K562 (cell line): ENCODE data around the gene CT45A2. TPM values are rescaled to one million over a fixed set of nuclear protein-coding genes. Genes with fewer than 3 reads are reported as not detected.

Experiments used
- polyA plus RNA-seq, 8 experiments: library from polyadenylated mRNA; depleted of rRNA in 4 of 8; stranded (reverse) in 5 of 8; unstranded in 3 of 8; fragments of >200 nt; fragmentation: Nextera tagmentation in 2 of 8; fragmentation: Illumina TruSeq in 1 of 8; extraction: Ambion mirVana in 2 of 8; extraction: Trizol in 1 of 8; gene quantifications; 2 replicates each; pipeline versions ENCODE4 v1.2.1 to v1.2.3, GENCODE V29; 2011 to 2014; ENCODE audit warnings: inconsistent platforms in 1 of 8, missing spikeins in 1 of 8
- total RNA-seq, 7 experiments: library from RNA; depleted of rRNA in 6 of 7; stranded (reverse); fragments of >200 nt in 6 of 7; fragmentation: Illumina TruSeq in 2 of 7; extraction: Trizol in 2 of 7; gene quantifications; 2 replicates each; pipeline versions ENCODE4 v1.2.1 to v1.2.3, GENCODE V29; 2011 to 2021; ENCODE audit warnings: low replicate concordance in 1 of 7

Gene CT45A2
- total and polyA plus RNA-seq, 9 of the 15 experiments (the other 6 are each of a cell fraction or from before 2014, with no cell fraction given), result 7.6 to 34.3 (median 12.5) TPM

Other genes with a start within 250 kb of the CT45A2 start
Only the 7 nearest of the 11 such genes appear.
- 0.69 and 3.2 TPM in 2 replicates for gene CT45A3, start 51.8 kb downstream of the CT45A2 start, total RNA-seq (2014; rRNA removed)
- 1.9 and 2.1 TPM in 2 replicates for gene CT45A3, start 51.8 kb downstream of the CT45A2 start, total RNA-seq (2014; rRNA removed; fragmentation: Illumina TruSeq; extraction: Trizol)
- gene CT45A3, start 51.8 kb downstream of the CT45A2 start, total RNA-seq (2015; rRNA removed; fragmentation: Illumina TruSeq; extraction: Trizol), result 1.4 and 2.3 TPM in 2 replicates
- 1.2 TPM in 1 of 2 replicates, not detected in the other for gene CT45A3, start 51.8 kb downstream of the CT45A2 start, total RNA-seq (2021)
- 0.15 TPM in 1 of 2 replicates, not detected in the other for gene CT45A3, start 51.8 kb downstream of the CT45A2 start, polyA plus RNA-seq (2011; rRNA removed)
- 0.24 TPM in 1 of 2 replicates, not detected in the other for gene CT45A3, start 51.8 kb downstream of the CT45A2 start, polyA plus RNA-seq (2014; fragmentation: Illumina TruSeq; extraction: Trizol)
- gene CT45A3, start 51.8 kb downstream of the CT45A2 start, polyA plus RNA-seq (2014; fragmentation: Nextera tagmentation; extraction: Ambion mirVana), result under 1 TPM; 0.13 to 0.14 TPM
- 0.46 TPM in 1 of 2 replicates, not detected in the other for gene CT45A3, start 51.8 kb downstream of the CT45A2 start, polyA plus RNA-seq (2014; rRNA removed)
- 8.4 and 13.0 TPM in 2 replicates for gene CT45A5, start 34.5 kb downstream of the CT45A2 start, total RNA-seq (2014; rRNA removed)
- 6.7 and 8.5 TPM in 2 replicates for gene CT45A5, start 34.5 kb downstream of the CT45A2 start, total RNA-seq (2014; rRNA removed; fragmentation: Illumina TruSeq; extraction: Trizol)
- gene CT45A5, start 34.5 kb downstream of the CT45A2 start, total RNA-seq (2015; rRNA removed; fragmentation: Illumina TruSeq; extraction: Trizol), result 4.1 and 5.2 TPM in 2 replicates
- 8.8 and 9.4 TPM in 2 replicates for gene CT45A5, start 34.5 kb downstream of the CT45A2 start, total RNA-seq (2021)
- gene CT45A5, start 34.5 kb downstream of the CT45A2 start, polyA plus RNA-seq (2011; rRNA removed), result 5.4 and 6.7 TPM in 2 replicates
- 3.8 and 4.8 TPM in 2 replicates for gene CT45A5, start 34.5 kb downstream of the CT45A2 start, polyA plus RNA-seq (2014; fragmentation: Illumina TruSeq; extraction: Trizol)
- gene CT45A5, start 34.5 kb downstream of the CT45A2 start, polyA plus RNA-seq (2014; fragmentation: Nextera tagmentation; extraction: Ambion mirVana), result 1 to 10 TPM; 3.9 to 4.6 TPM
- 4.5 and 5.6 TPM in 2 replicates for gene CT45A5, start 34.5 kb downstream of the CT45A2 start, polyA plus RNA-seq (2014; rRNA removed)
- gene CT45A6, start 17.2 kb downstream of the CT45A2 start, total RNA-seq (2014; rRNA removed), result not detected in 2 replicates
- gene CT45A6, start 17.2 kb downstream of the CT45A2 start, total RNA-seq (2014; rRNA removed; fragmentation: Illumina TruSeq; extraction: Trizol), result not detected in 2 replicates
- not detected in 2 replicates for gene CT45A6, start 17.2 kb downstream of the CT45A2 start, total RNA-seq (2015; rRNA removed; fragmentation: Illumina TruSeq; extraction: Trizol)
- not detected in 2 replicates for gene CT45A6, start 17.2 kb downstream of the CT45A2 start, total RNA-seq (2021)
- not detected in 2 replicates for gene CT45A6, start 17.2 kb downstream of the CT45A2 start, polyA plus RNA-seq (2011; rRNA removed)
- not detected in 2 replicates for gene CT45A6, start 17.2 kb downstream of the CT45A2 start, polyA plus RNA-seq (2014; fragmentation: Illumina TruSeq; extraction: Trizol)
- not detected for gene CT45A6, start 17.2 kb downstream of the CT45A2 start, polyA plus RNA-seq (2014; fragmentation: Nextera tagmentation; extraction: Ambion mirVana)
- gene CT45A6, start 17.2 kb downstream of the CT45A2 start, polyA plus RNA-seq (2014; rRNA removed), result not detected in 2 replicates
- not detected in 2 replicates for gene CT45A7, start 17.3 kb upstream of the CT45A2 start, total RNA-seq (2014; rRNA removed)
- not detected in 2 replicates for gene CT45A7, start 17.3 kb upstream of the CT45A2 start, total RNA-seq (2014; rRNA removed; fragmentation: Illumina TruSeq; extraction: Trizol)
- not detected in 2 replicates for gene CT45A7, start 17.3 kb upstream of the CT45A2 start, total RNA-seq (2015; rRNA removed; fragmentation: Illumina TruSeq; extraction: Trizol)
- 0.44 TPM in 1 of 2 replicates, not detected in the other for gene CT45A7, start 17.3 kb upstream of the CT45A2 start, total RNA-seq (2021)
- not detected in 2 replicates for gene CT45A7, start 17.3 kb upstream of the CT45A2 start, polyA plus RNA-seq (2011; rRNA removed)
- gene CT45A7, start 17.3 kb upstream of the CT45A2 start, polyA plus RNA-seq (2014; fragmentation: Illumina TruSeq; extraction: Trizol), result not detected in 2 replicates
- gene CT45A7, start 17.3 kb upstream of the CT45A2 start, polyA plus RNA-seq (2014; fragmentation: Nextera tagmentation; extraction: Ambion mirVana), result not detected
- gene CT45A7, start 17.3 kb upstream of the CT45A2 start, polyA plus RNA-seq (2014; rRNA removed), result not detected in 2 replicates
- 6.7 and 9.8 TPM in 2 replicates for gene CT45A8, start 34.5 kb upstream of the CT45A2 start, total RNA-seq (2014; rRNA removed)
- gene CT45A8, start 34.5 kb upstream of the CT45A2 start, total RNA-seq (2014; rRNA removed; fragmentation: Illumina TruSeq; extraction: Trizol), result 6.5 and 6.6 TPM in 2 replicates
- not detected in 2 replicates for gene CT45A8, start 34.5 kb upstream of the CT45A2 start, total RNA-seq (2015; rRNA removed; fragmentation: Illumina TruSeq; extraction: Trizol)
- 27.7 and 30.0 TPM in 2 replicates for gene CT45A8, start 34.5 kb upstream of the CT45A2 start, total RNA-seq (2021)
- gene CT45A8, start 34.5 kb upstream of the CT45A2 start, polyA plus RNA-seq (2011; rRNA removed), result not detected in 2 replicates
- gene CT45A8, start 34.5 kb upstream of the CT45A2 start, polyA plus RNA-seq (2014; fragmentation: Illumina TruSeq; extraction: Trizol), result not detected in 2 replicates
- 10 to 100 TPM in 1 of 2 experiments, 1 to 10 TPM in 1; 9.6 to 10.9 TPM for gene CT45A8, start 34.5 kb upstream of the CT45A2 start, polyA plus RNA-seq (2014; fragmentation: Nextera tagmentation; extraction: Ambion mirVana)
- gene CT45A8, start 34.5 kb upstream of the CT45A2 start, polyA plus RNA-seq (2014; rRNA removed), result not detected in 2 replicates
- 6.6 and 9.8 TPM in 2 replicates for gene CT45A9, start 51.8 kb upstream of the CT45A2 start, total RNA-seq (2014; rRNA removed)
- gene CT45A9, start 51.8 kb upstream of the CT45A2 start, total RNA-seq (2014; rRNA removed; fragmentation: Illumina TruSeq; extraction: Trizol), result 6.5 and 6.7 TPM in 2 replicates
- gene CT45A9, start 51.8 kb upstream of the CT45A2 start, total RNA-seq (2015; rRNA removed; fragmentation: Illumina TruSeq; extraction: Trizol), result not detected in 2 replicates
- 27.7 and 30.0 TPM in 2 replicates for gene CT45A9, start 51.8 kb upstream of the CT45A2 start, total RNA-seq (2021)
- gene CT45A9, start 51.8 kb upstream of the CT45A2 start, polyA plus RNA-seq (2011; rRNA removed), result not detected in 2 replicates
- not detected in 2 replicates for gene CT45A9, start 51.8 kb upstream of the CT45A2 start, polyA plus RNA-seq (2014; fragmentation: Illumina TruSeq; extraction: Trizol)
- gene CT45A9, start 51.8 kb upstream of the CT45A2 start, polyA plus RNA-seq (2014; fragmentation: Nextera tagmentation; extraction: Ambion mirVana), result 10 to 100 TPM in 1 of 2 experiments, 1 to 10 TPM in 1; 9.6 to 10.9 TPM
- gene CT45A9, start 51.8 kb upstream of the CT45A2 start, polyA plus RNA-seq (2014; rRNA removed), result not detected in 2 replicates
- 75.2 and 78.1 TPM in 2 replicates for gene CT45A10, start 73.4 kb upstream of the CT45A2 start, total RNA-seq (2014; rRNA removed)
- 175 and 188 TPM in 2 replicates for gene CT45A10, start 73.4 kb upstream of the CT45A2 start, total RNA-seq (2014; rRNA removed; fragmentation: Illumina TruSeq; extraction: Trizol)
- 102 and 109 TPM in 2 replicates for gene CT45A10, start 73.4 kb upstream of the CT45A2 start, total RNA-seq (2015; rRNA removed; fragmentation: Illumina TruSeq; extraction: Trizol)
- gene CT45A10, start 73.4 kb upstream of the CT45A2 start, total RNA-seq (2021), result 107 and 108 TPM in 2 replicates
- 60.7 and 80.9 TPM in 2 replicates for gene CT45A10, start 73.4 kb upstream of the CT45A2 start, polyA plus RNA-seq (2011; rRNA removed)
- gene CT45A10, start 73.4 kb upstream of the CT45A2 start, polyA plus RNA-seq (2014; fragmentation: Illumina TruSeq; extraction: Trizol), result 79.4 and 91.9 TPM in 2 replicates
- gene CT45A10, start 73.4 kb upstream of the CT45A2 start, polyA plus RNA-seq (2014; fragmentation: Nextera tagmentation; extraction: Ambion mirVana), result 100 to 1,000 TPM; 114 to 118 TPM
- 70.2 and 83.0 TPM in 2 replicates for gene CT45A10, start 73.4 kb upstream of the CT45A2 start, polyA plus RNA-seq (2014; rRNA removed)